ENCODE results near the gene KIAA0408.

- no peak for TF ChIP-seq CTCF (conservative IDR thresholded peaks at IDR 0.05 in 1 of 2, IDR thresholded peaks at IDR 0.05 in 1 of 2; ENCODE audit: low read depth in 1 of 2, low read length in 2 of 2)
- TF ChIP-seq EZH2 (IDR thresholded peaks at IDR 0.05; ENCODE audit: low read length, missing control alignments): no peak
Measured at GRCh38 chr6:127482325-127482724, 23.1 kb upstream of the KIAA0408 start.

Data from fibroblast of lung (primary cell).